GM12873 (cell line): ENCODE results near the gene FYCO1.

Source experiments
- TF ChIP-seq, protein P1 (sequence below): IDR thresholded peaks from 2 replicates; pipeline ENCODE4 v1.5.1; 2012; ENCODE audit warnings: low read depth, mild to moderate bottlenecking, moderate library complexity, low read length, control low read depth; ENCODE audit not compliant: insufficient read depth; ENCODE audit errors: missing control alignments

Gene FYCO1

DNA sequence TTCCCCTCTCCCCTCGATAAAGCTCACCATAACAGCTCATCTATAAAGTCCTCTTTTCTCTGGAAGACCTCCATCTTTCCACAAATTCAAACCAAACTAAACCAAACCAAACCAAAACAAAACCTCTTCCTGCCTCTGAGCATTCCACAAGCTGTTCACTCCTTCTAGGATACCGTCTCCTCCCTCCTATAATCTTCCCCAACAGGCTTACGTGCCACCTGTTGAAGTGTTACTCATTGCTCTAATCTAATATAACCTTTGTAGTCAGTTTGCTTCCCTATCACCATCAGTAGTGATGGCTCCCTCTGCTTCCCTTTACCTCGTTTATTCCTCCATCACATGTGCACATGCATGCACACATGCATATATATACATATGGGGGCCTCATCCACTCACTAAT, 122.0 kb downstream of the FYCO1 start:
- TF ChIP-seq, protein P1, sequence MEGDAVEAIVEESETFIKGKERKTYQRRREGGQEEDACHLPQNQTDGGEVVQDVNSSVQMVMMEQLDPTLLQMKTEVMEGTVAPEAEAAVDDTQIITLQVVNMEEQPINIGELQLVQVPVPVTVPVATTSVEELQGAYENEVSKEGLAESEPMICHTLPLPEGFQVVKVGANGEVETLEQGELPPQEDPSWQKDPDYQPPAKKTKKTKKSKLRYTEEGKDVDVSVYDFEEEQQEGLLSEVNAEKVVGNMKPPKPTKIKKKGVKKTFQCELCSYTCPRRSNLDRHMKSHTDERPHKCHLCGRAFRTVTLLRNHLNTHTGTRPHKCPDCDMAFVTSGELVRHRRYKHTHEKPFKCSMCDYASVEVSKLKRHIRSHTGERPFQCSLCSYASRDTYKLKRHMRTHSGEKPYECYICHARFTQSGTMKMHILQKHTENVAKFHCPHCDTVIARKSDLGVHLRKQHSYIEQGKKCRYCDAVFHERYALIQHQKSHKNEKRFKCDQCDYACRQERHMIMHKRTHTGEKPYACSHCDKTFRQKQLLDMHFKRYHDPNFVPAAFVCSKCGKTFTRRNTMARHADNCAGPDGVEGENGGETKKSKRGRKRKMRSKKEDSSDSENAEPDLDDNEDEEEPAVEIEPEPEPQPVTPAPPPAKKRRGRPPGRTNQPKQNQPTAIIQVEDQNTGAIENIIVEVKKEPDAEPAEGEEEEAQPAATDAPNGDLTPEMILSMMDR, result no peak

DNA sequence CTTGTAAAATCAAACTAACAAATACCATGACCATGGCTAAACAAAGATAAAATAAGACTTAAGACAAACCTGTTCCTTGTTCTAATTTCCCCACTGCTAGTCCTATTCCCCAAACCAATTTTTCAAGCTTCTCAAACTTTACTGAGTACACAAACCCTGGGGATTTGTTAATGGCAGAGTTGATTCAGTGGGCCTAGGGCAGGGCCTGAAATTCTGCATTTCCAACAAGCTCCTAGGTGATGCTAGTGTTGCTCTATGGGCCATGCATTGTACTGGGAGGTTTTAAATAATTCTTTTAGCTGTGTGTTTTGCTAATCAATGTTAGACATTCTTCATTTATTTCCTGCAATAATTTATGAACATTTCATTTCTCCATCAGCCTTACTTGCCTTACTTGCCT, 122.6 kb downstream of the FYCO1 start:
- TF ChIP-seq, protein P1, result no peak

DNA sequence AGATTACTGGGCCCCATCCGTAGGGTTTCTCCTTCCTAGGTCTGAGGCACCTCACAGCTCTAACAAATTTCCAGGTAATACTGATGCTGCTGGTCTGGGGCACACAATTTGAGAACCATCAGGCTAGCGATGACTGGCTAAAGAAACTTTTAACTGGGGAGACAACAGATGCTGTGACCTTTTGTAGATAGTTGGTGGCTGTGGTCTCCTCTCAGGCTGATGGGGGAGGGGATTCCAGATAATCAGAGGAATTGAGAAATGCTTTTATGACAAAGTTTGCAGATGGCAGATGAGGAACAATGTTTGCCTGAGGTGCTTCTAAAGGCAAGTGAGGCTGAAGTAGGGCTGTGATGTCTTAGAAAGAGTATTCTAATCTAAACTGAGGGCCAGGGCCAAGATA, 123.1 kb downstream of the FYCO1 start:
- TF ChIP-seq, protein P1, result no peak

DNA sequence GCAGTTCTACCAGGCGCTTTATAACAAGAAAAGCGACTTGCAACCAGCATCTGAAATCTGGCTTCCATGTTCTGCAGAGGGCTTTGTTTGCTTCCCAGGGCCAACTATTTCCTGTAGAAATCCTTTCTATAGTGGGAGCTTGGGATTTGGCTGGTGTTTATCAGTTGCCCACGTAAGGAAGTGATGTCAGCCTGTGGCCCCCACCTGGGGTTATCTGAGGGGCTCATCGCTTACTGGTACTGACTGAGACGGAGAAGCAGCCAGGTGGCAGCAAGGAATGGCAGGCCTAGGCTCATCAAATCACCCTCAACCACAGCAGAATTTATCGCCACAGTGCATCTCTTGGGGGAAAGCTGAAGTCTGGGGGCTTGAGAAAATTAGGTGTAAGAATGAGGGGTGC, 123.8 kb downstream of the FYCO1 start:
- TF ChIP-seq, protein P1, result no peak

DNA sequence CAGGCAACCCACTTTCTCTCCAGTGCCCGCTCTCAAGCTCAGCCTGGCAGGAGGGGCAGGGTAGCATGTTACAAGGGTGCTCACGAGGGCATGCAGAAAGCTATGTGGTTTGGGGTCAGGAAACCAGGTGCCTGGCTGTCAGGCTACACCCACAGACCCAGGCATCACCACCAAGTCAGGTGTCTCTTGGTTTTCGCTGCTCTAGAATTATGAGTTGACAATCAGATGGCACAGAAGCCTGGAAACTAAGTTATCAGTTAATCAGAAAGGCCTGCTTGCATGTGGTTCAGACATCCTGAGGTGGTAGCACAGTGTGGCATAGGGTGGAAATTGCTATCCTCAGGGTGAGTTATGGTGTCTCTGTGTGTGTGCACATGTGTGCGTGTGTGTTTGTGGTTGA, 125.5 kb downstream of the FYCO1 start:
- TF ChIP-seq, protein P1, result no peak

DNA sequence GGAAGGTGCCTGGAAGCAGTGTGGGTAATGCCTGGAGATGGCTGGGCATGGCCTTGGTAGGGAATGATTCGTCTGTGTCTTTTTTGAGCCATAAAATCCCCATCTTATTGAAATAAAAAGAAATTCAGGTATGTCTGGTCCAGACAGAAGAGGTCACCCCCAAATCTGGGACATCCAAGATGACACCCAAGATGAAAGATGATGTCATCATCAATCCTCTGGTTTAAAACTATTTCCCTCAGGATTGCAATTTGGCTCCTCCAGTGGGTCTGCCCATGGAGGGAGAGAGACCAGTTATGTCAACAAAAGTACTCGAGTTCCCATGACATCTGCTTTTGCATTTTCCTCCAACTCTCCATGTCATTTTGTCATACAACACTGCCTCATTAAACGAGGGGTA, 126.0 kb downstream of the FYCO1 start:
- TF ChIP-seq, protein P1, result no peak

DNA sequence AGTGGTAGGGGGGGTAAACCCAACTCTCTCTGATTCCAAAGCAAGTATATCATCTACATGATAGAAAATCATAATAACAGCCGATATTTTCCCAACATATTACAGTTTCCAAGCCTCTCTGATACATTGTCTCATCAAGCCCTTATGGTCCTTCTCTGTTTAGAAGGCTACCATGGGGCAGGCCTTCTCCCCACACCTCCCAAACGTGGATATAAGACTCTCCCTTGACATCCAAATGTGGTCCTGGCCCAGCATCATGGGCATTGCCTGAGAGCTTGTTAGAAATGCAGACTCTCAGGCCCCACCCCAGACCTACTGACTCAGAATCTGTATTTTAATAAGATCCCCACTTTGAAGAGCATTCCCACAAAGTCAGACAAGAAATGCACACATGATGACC, 127.0 kb downstream of the FYCO1 start:
- TF ChIP-seq, protein P1, result no peak
